Pancreas (tissue), 10 donors: ENCODE measurements around the gene GALC. TPM values are rescaled to one million over a fixed set of nuclear protein-coding genes. Genes with fewer than 3 reads are reported as not detected.

ENCODE experiments used
- ATAC-seq, 4 donors: fragments of 200-7000 bp; cut with Tn5 transposase; one replicate each; pipeline versions ENCODE4 v1.8.0 to v1.9.1; 2020; ENCODE audit warnings: mild to moderate bottlenecking in 4 of 4, moderate library complexity in 4 of 4
- DNase-seq, 6 donors: peaks; one replicate each; pipeline ENCODE4 v3.0.0-alpha.2; 2020
- FAIRE-seq: peaks from 2 replicates; lab custom pipeline; 2012; peaks lifted over from hg19 to GRCh38; lab: Jason Lieb, UNC
- H3K27ac ChIP-seq, 4 donors: fragments of 200-600 bp; sonication (generic); 1 replicate in 3 of 4; 2 replicates in 1 of 4; pipeline versions ENCODE4 v1.5.0 to v1.8.0; 2020
- H3K27me3 ChIP-seq, 4 donors: fragments of 200-600 bp; one replicate each; pipeline ENCODE4 v1.8.0; 2021
- H3K36me3 ChIP-seq, 3 donors: fragments of 200-600 bp; sonication (generic) in 1 of 3; one replicate each; pipeline versions ENCODE4 v1.5.0 to v1.8.0; 2020 to 2021
- H3K4me1 ChIP-seq, 3 donors: fragments of 200-600 bp; one replicate each; pipeline ENCODE4 v1.8.0; 2021
- H3K4me3 ChIP-seq, 4 donors: fragments of 200-600 bp; sonication (generic) in 2 of 4; one replicate each; pipeline versions ENCODE4 v1.5.0 to v1.8.0; 2020 to 2021
- H3K9me3 ChIP-seq, 4 donors: fragments of 200-600 bp; one replicate each; pipeline ENCODE4 v1.8.0; 2021
- WGBS, 2 donors: extraction: QIAGEN DNeasy Blood & Tissue Kit; methylation state at CpG; one replicate each; pipeline ENCODE4 v1.1.7; 2013; 5-methylcytosine and 5-hydroxymethylcytosine counted together
- intact Hi-C, 3 donors: fragments of 100-400 bp; cut with DNase I; formaldehyde crosslinking; loops; one replicate each; pipeline versions ENCODE4 v1.11.1 to v1.14.2; 2022
- polyA plus RNA-seq, 2 donors: library from polyadenylated mRNA; stranded (reverse); fragments of 200-250 nt; gene quantifications; one replicate each; pipeline ENCODE4 v1.2.3, GENCODE V29; 2013
- total RNA-seq, 6 donors: library from RNA; stranded (reverse); fragmentation: NEBNext Ultra II Directional in 4 of 6; extraction: Animal tissue kit (Norgen Biotek cat#: 25700) in 4 of 6; gene quantifications; one replicate each; pipeline versions ENCODE4 v1.2.1 to v1.2.4, GENCODE V29; 2021 to 2023
- TF ChIP-seq, protein P1 (sequence below), 4 donors: fragments of 200-600 bp; sonication (generic) in 3 of 4; IDR thresholded peaks; one replicate each; pipeline versions ENCODE4 v1.5.0 to v1.8.0; 2021; ENCODE audit warnings: antibody characterized with exemption in 4 of 4
- donor health status: healthy with polysubstance abuse.
- donor health status: DM: no; HTN: no; CAD: no; lungs with moderate emphysema.
- donor health status: DM: no; HTN: no; CAD: no.
- donor health status: control.
- donor health status: control.
- donor health status: Bipolar disorder and iron deficiency.
- donor health status: DM: yes; HTN: yes; CAD: no.
- donor health status: DM: no; HTN: no; CAD: no.
- donor health status: DM: no; HTN: no; CAD: no.
- donor health status: DM: yes; HTN: yes; CAD: no.

Gene GALC
- total and polyA plus RNA-seq, 8 donors: 5.3 to 17.6 (median 9.9) TPM

DNA sequence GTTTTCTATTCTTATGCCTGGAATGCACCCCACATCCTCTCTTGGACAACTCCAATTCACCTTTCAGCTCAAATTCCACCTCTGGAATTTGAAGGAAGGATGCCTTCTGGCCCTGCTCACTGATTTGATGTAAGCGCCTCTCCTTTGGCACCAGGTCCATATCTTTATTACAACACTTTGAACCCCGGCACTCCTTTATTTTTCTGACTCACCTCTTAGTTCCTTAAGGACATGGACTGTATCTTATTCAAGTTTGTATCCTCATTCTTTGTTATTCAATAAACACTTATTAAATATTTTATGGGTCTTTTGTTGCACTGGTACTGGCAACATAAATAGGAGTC, 3.1 kb downstream of the GALC start:
- DNase-seq (no peak), ATAC-seq (no peak), FAIRE-seq (no peak)
- H3K9me3 ChIP-seq: no peaks in the 10 kb centered on the region
- no peak overlapping the region for H3K27ac ChIP-seq
- no peak overlapping the region for H3K4me3 ChIP-seq
- peaks cover 0 to 3% (median 0%) of the 10 kb centered on the region in 3 donors for H3K36me3 ChIP-seq
- TF ChIP-seq, protein P1, sequence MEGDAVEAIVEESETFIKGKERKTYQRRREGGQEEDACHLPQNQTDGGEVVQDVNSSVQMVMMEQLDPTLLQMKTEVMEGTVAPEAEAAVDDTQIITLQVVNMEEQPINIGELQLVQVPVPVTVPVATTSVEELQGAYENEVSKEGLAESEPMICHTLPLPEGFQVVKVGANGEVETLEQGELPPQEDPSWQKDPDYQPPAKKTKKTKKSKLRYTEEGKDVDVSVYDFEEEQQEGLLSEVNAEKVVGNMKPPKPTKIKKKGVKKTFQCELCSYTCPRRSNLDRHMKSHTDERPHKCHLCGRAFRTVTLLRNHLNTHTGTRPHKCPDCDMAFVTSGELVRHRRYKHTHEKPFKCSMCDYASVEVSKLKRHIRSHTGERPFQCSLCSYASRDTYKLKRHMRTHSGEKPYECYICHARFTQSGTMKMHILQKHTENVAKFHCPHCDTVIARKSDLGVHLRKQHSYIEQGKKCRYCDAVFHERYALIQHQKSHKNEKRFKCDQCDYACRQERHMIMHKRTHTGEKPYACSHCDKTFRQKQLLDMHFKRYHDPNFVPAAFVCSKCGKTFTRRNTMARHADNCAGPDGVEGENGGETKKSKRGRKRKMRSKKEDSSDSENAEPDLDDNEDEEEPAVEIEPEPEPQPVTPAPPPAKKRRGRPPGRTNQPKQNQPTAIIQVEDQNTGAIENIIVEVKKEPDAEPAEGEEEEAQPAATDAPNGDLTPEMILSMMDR (IDR thresholded peaks at IDR 0.05): no peak
- H3K4me1 ChIP-seq: peaks cover 0 to 7% (median 4%) of the 10 kb centered on the region in 3 donors
- no peaks in the 10 kb centered on the region for H3K27me3 ChIP-seq
- intact Hi-C loops: no loop called here
- WGBS, 2 donors: 92 to 97% methylated on average over 2 of the region's 2 CpGs

DNA sequence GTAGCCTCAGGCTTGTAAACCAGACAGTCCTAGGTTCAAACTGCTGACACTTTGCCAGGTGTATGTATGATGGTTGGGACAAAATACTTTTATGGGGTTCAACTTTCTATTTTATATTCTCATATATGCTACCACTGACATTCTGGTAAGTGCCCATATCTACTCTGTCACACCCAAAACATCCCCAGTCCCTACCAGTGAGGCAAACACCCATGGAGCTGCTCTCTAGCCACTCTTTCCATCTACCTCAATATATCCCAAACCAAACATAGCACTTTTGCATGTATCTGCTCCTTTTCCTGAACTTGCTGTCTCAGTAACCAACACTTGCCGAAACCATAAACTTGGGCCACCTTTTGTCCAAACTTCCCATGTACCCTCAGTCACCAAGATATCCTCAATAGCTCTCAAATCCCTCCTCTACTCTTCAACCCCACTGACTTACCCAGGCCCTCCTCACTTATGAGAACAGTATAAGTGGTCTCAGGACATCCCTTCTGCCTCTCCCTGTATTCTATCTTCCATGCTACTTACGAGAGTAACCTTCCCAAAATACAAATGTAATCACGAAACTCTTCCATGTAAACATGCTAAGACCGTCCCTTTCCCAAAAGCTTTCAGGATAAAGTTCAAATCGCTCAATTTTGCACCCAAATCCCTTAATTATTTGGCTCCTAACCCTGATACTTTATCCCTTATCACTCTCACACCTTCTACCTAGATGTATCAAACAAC, 3.6 kb downstream of the GALC start:
- no peak for DNase-seq
- TF ChIP-seq, protein P1 (IDR thresholded peaks at IDR 0.05): no peak
- no peaks in the 10 kb centered on the region for H3K9me3 ChIP-seq
- no peak for ATAC-seq
- 94 to 95% methylated on average over 5 of the region's 5 CpGs for WGBS, 2 donors
- peaks cover 0 to 7% (median 4%) of the 10 kb centered on the region in 3 donors for H3K4me1 ChIP-seq
- FAIRE-seq: no peak
- no peak overlapping the region for H3K4me3 ChIP-seq
- peaks cover 0 to 3% (median 0%) of the 10 kb centered on the region in 3 donors for H3K36me3 ChIP-seq
- no peaks in the 10 kb centered on the region for H3K27me3 ChIP-seq
- intact Hi-C loops: no loop called here
- H3K27ac ChIP-seq: no peak overlapping the region

DNA sequence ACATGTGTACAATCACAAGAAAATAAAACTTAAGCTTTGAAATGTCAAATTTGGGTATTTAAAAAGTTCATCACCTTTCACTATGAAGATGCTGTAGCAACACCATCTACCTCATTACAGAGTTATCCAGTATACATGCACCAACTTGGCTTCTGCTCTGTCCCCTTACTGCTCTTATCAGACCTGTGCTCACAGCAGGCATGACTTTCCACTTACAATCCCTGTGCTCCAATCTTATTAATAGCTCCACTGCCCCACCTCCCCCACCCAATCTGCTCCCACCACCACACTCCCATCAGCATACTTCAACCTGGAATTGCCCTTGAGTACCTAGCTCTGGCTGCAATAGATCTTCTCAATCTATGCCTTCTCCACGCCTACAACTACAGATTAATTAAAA, 13.3 kb downstream of the GALC start:
- TF ChIP-seq, protein P1 (IDR thresholded peaks at IDR 0.05): no peak

DNA sequence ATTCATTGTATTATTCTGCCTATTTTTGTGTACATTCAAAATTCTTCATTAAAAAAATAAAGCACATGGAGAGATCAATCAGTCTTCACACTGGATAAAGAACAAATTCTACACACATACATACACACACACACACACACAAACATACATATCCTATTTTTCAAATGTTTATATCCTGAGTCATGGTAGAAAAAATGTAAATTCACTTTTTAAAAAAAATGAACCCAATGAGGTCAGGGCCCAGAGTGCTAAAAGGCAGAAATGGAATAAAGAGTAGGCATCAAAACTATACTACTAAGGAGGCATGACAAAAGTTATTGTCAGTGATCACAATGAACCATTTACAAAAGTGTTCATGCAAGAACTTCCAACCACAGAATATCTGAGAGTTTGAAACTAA, 17.3 kb downstream of the GALC start:
- TF ChIP-seq, protein P1 (IDR thresholded peaks at IDR 0.05): no peak
- Histone ChIP-seq H3K4me1 (no peaks in the 10 kb centered on the region), H3K4me3 (no peak overlapping the region), H3K27me3 (no peaks in the 10 kb centered on the region), H3K9me3 (no peaks in the 10 kb centered on the region), H3K27ac (no peak overlapping the region), H3K36me3 (no peaks in the 10 kb centered on the region)
- DNase-seq (no peak), ATAC-seq (no peak), FAIRE-seq (no peak)
- intact Hi-C loops: no loop called here

More for the DNA sequence above, 13.3 kb downstream of the GALC start:
- Histone ChIP-seq H3K4me3 (no peak overlapping the region), H3K36me3 (no peaks in the 10 kb centered on the region), H3K27ac (no peak overlapping the region), H3K27me3 (no peaks in the 10 kb centered on the region), H3K4me1 (no peaks in the 10 kb centered on the region), H3K9me3 (no peaks in the 10 kb centered on the region)
- no peak for FAIRE-seq
- no peak for DNase-seq
- intact Hi-C loops: no loop called here
- no peak for ATAC-seq
- WGBS, 2 donors: 92 to 95% methylated on average over 1 of the region's 1 CpG

DNA sequence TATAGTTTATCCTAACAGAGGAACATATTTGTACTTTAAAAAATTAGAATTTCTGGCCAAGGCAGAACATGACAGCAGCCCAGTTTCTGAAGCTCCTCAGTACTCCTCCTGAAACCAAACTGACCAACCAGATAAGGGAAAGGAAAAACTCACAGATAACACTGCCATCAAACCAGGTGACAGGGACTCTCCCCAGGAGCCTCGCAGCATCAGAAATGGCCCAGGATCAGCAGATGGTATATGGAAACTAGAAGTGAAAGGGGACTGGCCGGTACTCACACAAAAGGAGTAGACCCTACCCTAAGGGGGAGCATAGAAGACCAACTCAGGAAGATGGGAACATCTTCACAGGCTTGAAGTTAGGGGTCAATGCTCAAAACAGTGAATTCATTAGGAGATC, 22.0 kb downstream of the GALC start:
- no peaks in the 10 kb centered on the region for H3K27me3 ChIP-seq
- TF ChIP-seq, protein P1 (IDR thresholded peaks at IDR 0.05): no peak
- H3K36me3 ChIP-seq: no peaks in the 10 kb centered on the region
- FAIRE-seq: no peak
- no peak for ATAC-seq
- 91 to 94% methylated on average over 2 of the region's 2 CpGs for WGBS, 2 donors
- H3K4me1 ChIP-seq: no peaks in the 10 kb centered on the region
- no peak overlapping the region for H3K4me3 ChIP-seq
- intact Hi-C loops: no loop called here
- H3K27ac ChIP-seq: no peak overlapping the region
- DNase-seq: no peak
- H3K9me3 ChIP-seq: no peaks in the 10 kb centered on the region
